Measurements from ENCODE around the gene OR2A5. TPM values are rescaled to one million over a fixed set of nuclear protein-coding genes. Genes with fewer than 3 reads are reported as not detected.

The OR2A5 gene
- polyA plus RNA-seq, 1 experiment = not detected

DNA sequence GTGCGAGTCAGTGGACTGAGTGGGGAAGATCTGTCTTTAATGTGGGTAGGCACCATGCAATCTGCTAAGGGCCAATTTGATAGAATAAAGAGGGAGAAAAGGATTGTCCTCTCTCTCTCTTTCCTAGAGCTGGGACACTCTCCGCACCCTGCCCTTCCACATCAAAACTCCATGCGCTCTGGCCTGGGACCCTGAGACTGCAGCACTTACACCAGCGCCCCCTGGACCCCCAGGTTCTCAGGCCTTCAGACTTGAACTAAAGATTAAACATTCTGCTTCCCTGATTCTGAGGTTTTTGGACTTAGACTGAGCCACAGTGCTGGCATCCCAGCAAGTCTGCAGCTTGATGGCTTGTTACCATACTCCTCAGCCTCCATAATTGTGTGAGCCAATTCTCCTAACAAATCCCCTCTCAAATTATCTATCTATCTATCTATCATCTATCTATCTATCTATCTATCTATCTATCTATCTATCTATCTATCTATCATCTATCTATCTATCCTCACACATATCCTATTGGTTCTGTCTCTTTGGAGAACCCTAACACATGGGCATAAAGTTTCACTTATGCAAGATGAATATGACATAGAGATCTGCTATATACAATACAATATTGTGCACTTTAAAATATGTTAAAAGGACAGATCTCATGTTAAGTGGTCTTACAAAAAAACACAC, 22.4 kb upstream of the OR2A5 start:
- no peak for DNase-seq (ENCODE audit: low read depth)
- no peak overlapping the region for H3K4me3 ChIP-seq (ENCODE audit: low read depth, low read length)
- TF ChIP-seq, protein P1, sequence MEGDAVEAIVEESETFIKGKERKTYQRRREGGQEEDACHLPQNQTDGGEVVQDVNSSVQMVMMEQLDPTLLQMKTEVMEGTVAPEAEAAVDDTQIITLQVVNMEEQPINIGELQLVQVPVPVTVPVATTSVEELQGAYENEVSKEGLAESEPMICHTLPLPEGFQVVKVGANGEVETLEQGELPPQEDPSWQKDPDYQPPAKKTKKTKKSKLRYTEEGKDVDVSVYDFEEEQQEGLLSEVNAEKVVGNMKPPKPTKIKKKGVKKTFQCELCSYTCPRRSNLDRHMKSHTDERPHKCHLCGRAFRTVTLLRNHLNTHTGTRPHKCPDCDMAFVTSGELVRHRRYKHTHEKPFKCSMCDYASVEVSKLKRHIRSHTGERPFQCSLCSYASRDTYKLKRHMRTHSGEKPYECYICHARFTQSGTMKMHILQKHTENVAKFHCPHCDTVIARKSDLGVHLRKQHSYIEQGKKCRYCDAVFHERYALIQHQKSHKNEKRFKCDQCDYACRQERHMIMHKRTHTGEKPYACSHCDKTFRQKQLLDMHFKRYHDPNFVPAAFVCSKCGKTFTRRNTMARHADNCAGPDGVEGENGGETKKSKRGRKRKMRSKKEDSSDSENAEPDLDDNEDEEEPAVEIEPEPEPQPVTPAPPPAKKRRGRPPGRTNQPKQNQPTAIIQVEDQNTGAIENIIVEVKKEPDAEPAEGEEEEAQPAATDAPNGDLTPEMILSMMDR (IDR thresholded peaks at IDR 0.05; ENCODE audit: insufficient read depth, low read depth, low read length) = no peak
- H3K27me3 ChIP-seq (ENCODE audit: control insufficient read depth, insufficient read depth, low read length) = no peaks in the 10 kb centered on the region; the same call in 1 of the 2 replicates
- ChIA-PET POLR2A (no interaction called here), CTCF (interaction anchor here (2.5 kb wide), 1 partner anchor 290 kb away, joined by 10 read pairs; no protein-coding TSS in a partner anchor)
- no peaks in the 10 kb centered on the region for H3K36me3 ChIP-seq (ENCODE audit: control insufficient read depth, insufficient read depth, low read length)

DNA sequence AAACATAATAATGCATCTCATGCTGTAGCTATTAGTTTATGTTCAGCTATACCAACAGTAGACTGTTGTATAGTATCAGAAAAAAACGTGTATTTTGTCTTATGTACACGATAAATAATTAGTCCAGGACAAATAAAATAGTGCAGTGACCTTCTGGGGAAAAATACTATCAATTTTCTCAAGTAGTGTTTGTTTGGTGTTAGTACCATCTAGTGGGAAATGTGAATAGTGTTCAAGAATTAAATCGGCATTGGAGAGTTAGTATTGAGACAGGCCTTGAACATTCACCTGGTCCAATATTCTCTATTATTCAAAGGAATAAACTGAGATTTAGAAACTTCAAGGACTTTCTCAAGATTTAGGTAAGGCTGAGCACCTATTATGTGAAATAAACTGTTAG, 21.7 kb upstream of the OR2A5 start:
- Histone ChIP-seq H3K4me3 (ENCODE audit: low read depth, low read length) (no peak overlapping the region), H3K36me3 (ENCODE audit: control insufficient read depth, insufficient read depth, low read length) (no peaks in the 10 kb centered on the region), H3K27me3 (ENCODE audit: control insufficient read depth, insufficient read depth, low read length) (no peaks in the 10 kb centered on the region; the same call in 1 of the 2 replicates)
- ChIA-PET POLR2A (no interaction called here), CTCF (interaction anchor here (1.1 to 2.5 kb wide), 2 partner anchors 126 to 290 kb away, joined by 4 to 10 read pairs; partner anchors contain the start of gene TCAF1)
- TF ChIP-seq, protein P1 (IDR thresholded peaks at IDR 0.05; ENCODE audit: insufficient read depth, low read depth, low read length) = peak; percentile 36
- DNase-seq (ENCODE audit: low read depth) = no peak

DNA sequence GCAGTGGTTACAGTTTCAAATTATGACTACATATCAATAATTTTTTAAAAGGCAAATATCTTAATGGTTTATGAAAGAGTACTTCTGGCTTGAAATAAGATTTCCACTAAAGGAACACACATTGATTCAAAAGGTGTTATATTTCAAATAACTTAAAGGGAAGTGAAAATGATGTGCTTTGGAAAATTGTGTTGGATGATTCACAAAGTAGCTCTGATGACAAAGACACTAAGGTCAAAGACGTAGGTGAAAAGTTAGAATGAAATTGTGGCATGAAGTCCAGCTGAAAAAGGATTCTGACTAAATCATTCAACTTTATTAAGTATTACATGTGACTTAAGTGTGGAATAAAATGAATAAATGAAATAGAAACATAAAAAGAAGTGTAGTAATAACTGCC, 20.8 kb upstream of the OR2A5 start:
- Histone ChIP-seq H3K36me3 (ENCODE audit: control insufficient read depth, insufficient read depth, low read length) (no peaks in the 10 kb centered on the region), H3K27me3 (ENCODE audit: control insufficient read depth, insufficient read depth, low read length) (no peaks in the 10 kb centered on the region; the same call in 1 of the 2 replicates), H3K4me3 (ENCODE audit: low read depth, low read length) (no peak overlapping the region)
- ChIA-PET POLR2A (no interaction called here), CTCF (interaction anchor here (1.1 to 2.5 kb wide), 2 partner anchors 127 to 291 kb away, joined by 4 to 10 read pairs; partner anchors contain the start of gene TCAF1)
- no peak for DNase-seq (ENCODE audit: low read depth)
- TF ChIP-seq, protein P1 (IDR thresholded peaks at IDR 0.05; ENCODE audit: insufficient read depth, low read depth, low read length) = no peak

DNA sequence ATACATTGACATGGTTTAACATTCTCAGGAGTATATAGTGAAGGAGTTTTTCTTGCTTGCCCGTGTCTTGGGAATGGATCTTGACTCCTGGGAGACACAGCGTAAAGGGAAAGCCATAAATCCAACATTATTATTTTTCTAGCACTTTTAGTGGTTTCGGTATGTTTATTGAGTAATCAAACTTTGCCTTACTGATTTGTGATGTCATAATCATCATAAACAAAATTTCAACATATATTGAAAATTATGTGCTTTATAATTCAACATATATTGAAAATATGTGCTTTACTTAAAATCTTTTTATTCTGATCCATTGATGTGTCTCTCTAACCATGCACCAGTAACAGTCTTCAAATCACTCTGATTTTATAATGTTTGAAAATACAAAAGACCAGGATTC, 20.2 kb upstream of the OR2A5 start:
- ChIA-PET POLR2A (no interaction called here), CTCF (interaction anchor here (2.5 kb wide), 1 partner anchor 292 kb away, joined by 10 read pairs; no protein-coding TSS in a partner anchor)

DNA sequence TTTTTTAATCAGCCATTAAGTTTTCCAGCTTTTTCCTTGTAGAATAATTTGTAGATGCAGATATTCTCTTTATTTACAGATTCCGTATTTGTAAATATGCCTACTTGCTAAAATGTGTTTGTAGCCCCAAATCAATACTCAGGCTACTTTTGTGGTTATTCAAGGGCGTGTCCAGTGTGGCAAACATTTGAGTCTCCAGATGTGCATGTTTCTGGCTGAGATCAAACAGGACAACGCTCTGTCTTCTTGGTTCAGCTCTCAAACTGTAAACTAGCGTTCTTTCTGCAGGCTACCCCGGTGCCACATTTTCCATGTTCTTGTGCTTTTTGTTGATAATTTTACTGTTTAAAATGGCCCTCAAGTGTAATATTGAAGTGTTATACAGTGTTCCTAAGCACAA, 16.2 kb upstream of the OR2A5 start:
- ChIA-PET POLR2A (no interaction called here), CTCF (interaction anchor here (1.1 to 1.4 kb wide), 2 partner anchors 95 to 298 kb away, joined by 4 read pairs; no protein-coding TSS in a partner anchor)
- TF ChIP-seq, protein P1 (IDR thresholded peaks at IDR 0.05; ENCODE audit: insufficient read depth, low read depth, low read length) = no peak
- Histone ChIP-seq H3K27me3 (ENCODE audit: control insufficient read depth, insufficient read depth, low read length) (no peaks in the 10 kb centered on the region), H3K4me3 (ENCODE audit: low read depth, low read length) (no peak overlapping the region), H3K36me3 (ENCODE audit: control insufficient read depth, insufficient read depth, low read length) (no peaks in the 10 kb centered on the region)
- DNase-seq (ENCODE audit: low read depth) = no peak

More for the DNA sequence above, 20.2 kb upstream of the OR2A5 start:
- DNase-seq (ENCODE audit: low read depth) = no peak
- TF ChIP-seq, protein P1 (IDR thresholded peaks at IDR 0.05; ENCODE audit: insufficient read depth, low read depth, low read length) = no peak
- no peaks in the 10 kb centered on the region; the same call in 1 of the 2 replicates for H3K27me3 ChIP-seq (ENCODE audit: control insufficient read depth, insufficient read depth, low read length)
- H3K36me3 ChIP-seq (ENCODE audit: control insufficient read depth, insufficient read depth, low read length) = no peaks in the 10 kb centered on the region
- H3K4me3 ChIP-seq (ENCODE audit: low read depth, low read length) = no peak overlapping the region

Measured in BJ (cell line).